ENCODE data around the gene KIF26A. TPM values are rescaled to one million over a fixed set of nuclear protein-coding genes. Genes with fewer than 3 reads are reported as not detected.

The KIF26A gene
- total RNA-seq, 2 experiments from 2014 or later: 0.35 to 0.50 TPM

- H3K36me3 Mint-ChIP-seq (ENCODE audit: low read depth): no peaks in the 10 kb centered on the region
- POLR2A ChIA-PET: no interaction called here
- H3K27me3 Mint-ChIP-seq: no peaks in the 10 kb centered on the region
- CTCF ChIA-PET: no interaction called here
- no peak overlapping the region for H3K27ac Mint-ChIP-seq
- no peaks in the 10 kb centered on the region for H3K9me3 Mint-ChIP-seq
- no peaks in the 10 kb centered on the region for H3K4me1 Mint-ChIP-seq
- H3K4me3 Mint-ChIP-seq: no peak overlapping the region
- no peak for DNase-seq
These were observed 33.1 kb upstream of the KIF26A start for GRCh38 chr14:104105071-104105821.

GRCh38 chr14:104105822-104106470 is 32.4 kb upstream of the KIF26A start:
- ChIA-PET CTCF (no interaction called here), POLR2A (no interaction called here)
- DNase-seq: no peak
- H3K4me3 Mint-ChIP-seq: no peak overlapping the region
- H3K27me3 Mint-ChIP-seq: no peaks in the 10 kb centered on the region
- no peaks in the 10 kb centered on the region for H3K36me3 Mint-ChIP-seq (ENCODE audit: low read depth)
- no peaks in the 10 kb centered on the region for H3K9me3 Mint-ChIP-seq
- no peak overlapping the region for H3K27ac Mint-ChIP-seq
- no peaks in the 10 kb centered on the region for H3K4me1 Mint-ChIP-seq

- CTCF ChIA-PET: no interaction called here
- POLR2A ChIA-PET: no interaction called here
- no peak overlapping the region for H3K4me3 Mint-ChIP-seq
- no peaks in the 10 kb centered on the region for H3K9me3 Mint-ChIP-seq
- H3K27ac Mint-ChIP-seq: no peak overlapping the region
- DNase-seq: no peak
- no peaks in the 10 kb centered on the region for H3K27me3 Mint-ChIP-seq
- no peaks in the 10 kb centered on the region for H3K36me3 Mint-ChIP-seq (ENCODE audit: low read depth)
- H3K4me1 Mint-ChIP-seq: no peaks in the 10 kb centered on the region
These were observed 31.9 kb upstream of the KIF26A start for GRCh38 chr14:104106471-104106991.

- POLR2A ChIA-PET: no interaction called here
These were observed 31.2 kb upstream of the KIF26A start for GRCh38 chr14:104107101-104107581.

GRCh38 chr14:104107611-104108569 is 30.5 kb upstream of the KIF26A start:
- H3K36me3 Mint-ChIP-seq (ENCODE audit: low read depth): no peaks in the 10 kb centered on the region
- H3K4me3 Mint-ChIP-seq: no peak overlapping the region
- no peaks in the 10 kb centered on the region for H3K9me3 Mint-ChIP-seq
- H3K27ac Mint-ChIP-seq: no peak overlapping the region
- ChIA-PET CTCF (interaction anchor here (0.9 kb wide), 1 partner anchor 21 kb away, joined by 3 read pairs; no protein-coding TSS in a partner anchor), POLR2A (no interaction called here)
- DNase-seq: no peak
- H3K27me3 Mint-ChIP-seq: no peaks in the 10 kb centered on the region
- H3K4me1 Mint-ChIP-seq: no peaks in the 10 kb centered on the region

More at GRCh38 chr14:104107101-104107581, 31.2 kb upstream of the KIF26A start:
- no peaks in the 10 kb centered on the region for H3K27me3 Mint-ChIP-seq
- no peaks in the 10 kb centered on the region for H3K9me3 Mint-ChIP-seq
- no peak overlapping the region for H3K27ac Mint-ChIP-seq
- no peaks in the 10 kb centered on the region for H3K36me3 Mint-ChIP-seq (ENCODE audit: low read depth)
- no peaks in the 10 kb centered on the region for H3K4me1 Mint-ChIP-seq
- CTCF ChIA-PET: no interaction called here
- no peak overlapping the region for H3K4me3 Mint-ChIP-seq
- DNase-seq: no peak

- DNase-seq: no peak
- ChIA-PET POLR2A (no interaction called here), CTCF (interaction anchor here (0.9 kb wide), 1 partner anchor 20 kb away, joined by 3 read pairs; no protein-coding TSS in a partner anchor)
- Mint-ChIP-seq H3K9me3 (no peaks in the 10 kb centered on the region), H3K27me3 (no peaks in the 10 kb centered on the region), H3K27ac (no peak overlapping the region), H3K4me1 (no peaks in the 10 kb centered on the region), H3K36me3 (ENCODE audit: low read depth) (no peaks in the 10 kb centered on the region), H3K4me3 (no peak overlapping the region)
These were observed 29.5 kb upstream of the KIF26A start for GRCh38 chr14:104108570-104109541.

GRCh38 chr14:104109731-104110361 is 28.5 kb upstream of the KIF26A start:
- Mint-ChIP-seq H3K9me3 (no peaks in the 10 kb centered on the region), H3K4me3 (no peak overlapping the region), H3K27ac (peak overlapping the region; percentile 46), H3K27me3 (no peaks in the 10 kb centered on the region), H3K4me1 (no peaks in the 10 kb centered on the region), H3K36me3 (ENCODE audit: low read depth) (no peaks in the 10 kb centered on the region)
- CTCF ChIA-PET: no interaction called here
- POLR2A ChIA-PET: no interaction called here
- DNase-seq: no peak

- no peaks in the 10 kb centered on the region for H3K36me3 Mint-ChIP-seq (ENCODE audit: low read depth)
- H3K27me3 Mint-ChIP-seq: peaks cover 3% of the 10 kb centered on the region
- DNase-seq: no peak
- H3K27ac Mint-ChIP-seq: no peak overlapping the region
- ChIA-PET POLR2A (no interaction called here), CTCF (no interaction called here)
- H3K4me1 Mint-ChIP-seq: no peaks in the 10 kb centered on the region
- no peak overlapping the region for H3K4me3 Mint-ChIP-seq
- H3K9me3 Mint-ChIP-seq: no peaks in the 10 kb centered on the region
These were observed 27.7 kb upstream of the KIF26A start for GRCh38 chr14:104110491-104111209.

- Mint-ChIP-seq H3K27ac (no peak overlapping the region), H3K9me3 (no peaks in the 10 kb centered on the region), H3K4me3 (no peak overlapping the region), H3K4me1 (no peaks in the 10 kb centered on the region), H3K27me3 (peaks cover 10% of the 10 kb centered on the region), H3K36me3 (ENCODE audit: low read depth) (no peaks in the 10 kb centered on the region)
- CTCF ChIA-PET: no interaction called here
- POLR2A ChIA-PET: no interaction called here
- no peak for DNase-seq
These were observed 26.9 kb upstream of the KIF26A start for GRCh38 chr14:104111301-104112112.

- no peaks in the 10 kb centered on the region for H3K9me3 Mint-ChIP-seq
- no peaks in the 10 kb centered on the region for H3K4me1 Mint-ChIP-seq
- H3K27me3 Mint-ChIP-seq: peaks cover 10% of the 10 kb centered on the region
- no peak for DNase-seq
- H3K27ac Mint-ChIP-seq: no peak overlapping the region
- H3K36me3 Mint-ChIP-seq (ENCODE audit: low read depth): no peaks in the 10 kb centered on the region
- ChIA-PET CTCF (no interaction called here), POLR2A (no interaction called here)
- H3K4me3 Mint-ChIP-seq: no peak overlapping the region
These were observed 26.3 kb upstream of the KIF26A start for GRCh38 chr14:104112113-104112505.

Data from activated CD4-positive, alpha-beta T cell treated with anti-CD3 and anti-CD28 coated beads, Interleukin-2, amount 10 ng/mL, durations not matched to agents 7 days and 5 days (primary cell).